ENCODE measurements around the gene ITPR3. TPM values are rescaled to one million over a fixed set of nuclear protein-coding genes. Genes with fewer than 3 reads are reported as not detected.
A peak's percentile ranks its signal among the peaks of the same experiment; 100 is the strongest.

ITPR3 gene
- total RNA-seq, 1 experiment from 2014 or later = 103 TPM

DNA sequence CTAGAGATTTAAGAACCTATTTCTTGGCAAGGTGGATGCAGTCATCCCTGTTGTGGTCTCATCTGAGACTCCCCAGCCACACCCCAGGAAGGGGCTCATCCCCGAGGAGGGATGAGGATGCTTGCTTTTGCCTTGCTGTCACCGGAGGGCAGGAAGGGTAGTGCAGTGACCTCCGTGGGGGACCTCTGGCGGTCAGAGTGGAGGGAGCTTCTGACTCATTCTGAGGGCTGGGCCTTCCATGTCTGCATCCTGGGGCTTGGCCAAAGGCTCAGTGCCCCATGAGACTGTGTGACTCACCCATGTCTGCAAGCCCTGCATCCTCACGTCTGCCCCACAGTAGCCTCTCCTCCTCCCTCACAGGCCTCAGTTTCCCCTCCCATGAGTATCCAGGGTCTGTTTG lies 51.7 kb downstream of the ITPR3 start:
- TF ChIP-seq, protein P1, sequence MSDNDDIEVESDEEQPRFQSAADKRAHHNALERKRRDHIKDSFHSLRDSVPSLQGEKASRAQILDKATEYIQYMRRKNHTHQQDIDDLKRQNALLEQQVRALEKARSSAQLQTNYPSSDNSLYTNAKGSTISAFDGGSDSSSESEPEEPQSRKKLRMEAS (IDR thresholded peaks at IDR 0.05) = no peak
- TF ChIP-seq CTCF (IDR thresholded peaks at IDR 0.05 in 2 of 3, conservative IDR thresholded peaks at IDR 0.05 in 1 of 3; ENCODE audit: borderline replicate concordance in 1 of 3, insufficient read depth in 1 of 3, low read depth in 2 of 3, low read length in 2 of 3) = 0 out of 6 replicates have a peak, but pooled peaks of 1 of the 3 experiments have one; percentile 1
- H3K9ac ChIP-seq (ENCODE audit: low read length) = no peak overlapping the region
- no TSS peak for BruUV-seq (replicated peaks)
- peaks cover 34 to 62% of the 10 kb centered on the region in 2 experiments; a peak in 3 of 4 replicates for H3K36me3 ChIP-seq (ENCODE audit: control insufficient read depth in 1 of 2, insufficient read depth in 2 of 2, low read length in 2 of 2)
- no peak overlapping the region for H3K4me3 ChIP-seq (replicated peaks in 1 of 2; ENCODE audit: low read depth in 1 of 2, low read length in 2 of 2)
- POLR2A ChIA-PET = no interaction called here
- no peaks in the 10 kb centered on the region for H3K9me2 ChIP-seq (ENCODE audit: insufficient read depth)
- no peaks in the 10 kb centered on the region for H3K27me3 ChIP-seq (ENCODE audit: insufficient read depth, low read length)
- H4K20me1 ChIP-seq (ENCODE audit: insufficient read depth) = no peaks in the 10 kb centered on the region
- CTCF ChIA-PET = no interaction called here
- intact Hi-C loops (cut with micrococcal nuclease) = no loop called here
- no peaks in the 10 kb centered on the region for H3K79me2 ChIP-seq (ENCODE audit: insufficient read depth, low read length)
- H3K27ac ChIP-seq (ENCODE audit: low read depth, low read length) = no peak overlapping the region
- RAD21 ChIA-PET (ENCODE audit: low non-redundant PET in 1 of 2, low total read pairs in 2 of 2, uncharacterized antibody in 2 of 2, unreplicated experiment in 2 of 2) = no interaction called here
- H3K4me1 ChIP-seq (ENCODE audit: control insufficient read depth in 1 of 2, insufficient read depth in 2 of 2, low read length in 2 of 2) = peaks cover 3 to 12% of the 10 kb centered on the region in 2 experiments; a peak in 1 of 4 replicates
- H3K4me2 ChIP-seq (ENCODE audit: low read length) = no peak overlapping the region
- H3K9me3 ChIP-seq (ENCODE audit: control insufficient read depth in 1 of 2, insufficient read depth in 1 of 2, low read depth in 1 of 2, low read length in 2 of 2) = no peaks in the 10 kb centered on the region
- H2AFZ ChIP-seq (ENCODE audit: low read depth, low read length, poor library complexity, severe bottlenecking) = no peak overlapping the region
- ATAC-seq (peak; percentile 33; the same call in 1 of the 2 replicates), DNase-seq (ENCODE audit: low read depth, low spot score) (no peak)

DNA sequence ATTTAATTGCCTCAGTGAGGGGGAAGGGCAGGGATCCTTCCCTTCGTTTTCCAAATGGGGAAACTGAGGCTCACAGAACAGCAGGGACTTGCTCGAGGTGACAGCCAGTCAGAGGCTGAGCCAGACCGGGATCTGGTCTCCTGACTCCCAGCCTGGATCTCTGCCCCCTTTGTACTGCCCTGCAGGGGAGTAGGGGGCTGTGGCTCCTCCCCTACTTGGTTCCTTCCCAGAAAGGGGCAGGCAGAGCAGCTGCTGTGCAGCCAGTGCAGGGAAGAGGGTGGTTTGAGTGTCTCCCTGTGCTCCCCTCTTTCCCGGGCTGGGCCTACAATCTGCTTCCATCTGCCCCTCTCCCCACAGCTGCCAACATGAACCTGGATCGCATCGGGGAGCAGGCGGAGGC lies 52.7 kb downstream of the ITPR3 start:
- H3K4me2 ChIP-seq (ENCODE audit: low read length) = no peak overlapping the region
- TF ChIP-seq SIN3A (IDR thresholded peaks at IDR 0.05; ENCODE audit: low read depth) (no peak), EZH2 (IDR thresholded peaks at IDR 0.05) (no peak), POLR2AphosphoS5 (IDR thresholded peaks at IDR 0.05; ENCODE audit: low read depth, low read length) (no peak), EGR1 (IDR thresholded peaks at IDR 0.05; ENCODE audit: low read depth) (no peak), SRF (IDR thresholded peaks at IDR 0.05; ENCODE audit: low read depth) (no peak), REST (IDR thresholded peaks at IDR 0.05; ENCODE audit: low read depth) (no peak), CBX3 (IDR thresholded peaks at IDR 0.05; ENCODE audit: low read depth) (no peak), ZFX (IDR thresholded peaks at IDR 0.05) (no peak), POLR2A (IDR thresholded peaks at IDR 0.05; ENCODE audit: borderline replicate concordance, extremely low read depth, insufficient read depth, insufficient read length) (no peak), ATF3 (IDR thresholded peaks at IDR 0.05) (no peak)
- TF ChIP-seq, protein P2, sequence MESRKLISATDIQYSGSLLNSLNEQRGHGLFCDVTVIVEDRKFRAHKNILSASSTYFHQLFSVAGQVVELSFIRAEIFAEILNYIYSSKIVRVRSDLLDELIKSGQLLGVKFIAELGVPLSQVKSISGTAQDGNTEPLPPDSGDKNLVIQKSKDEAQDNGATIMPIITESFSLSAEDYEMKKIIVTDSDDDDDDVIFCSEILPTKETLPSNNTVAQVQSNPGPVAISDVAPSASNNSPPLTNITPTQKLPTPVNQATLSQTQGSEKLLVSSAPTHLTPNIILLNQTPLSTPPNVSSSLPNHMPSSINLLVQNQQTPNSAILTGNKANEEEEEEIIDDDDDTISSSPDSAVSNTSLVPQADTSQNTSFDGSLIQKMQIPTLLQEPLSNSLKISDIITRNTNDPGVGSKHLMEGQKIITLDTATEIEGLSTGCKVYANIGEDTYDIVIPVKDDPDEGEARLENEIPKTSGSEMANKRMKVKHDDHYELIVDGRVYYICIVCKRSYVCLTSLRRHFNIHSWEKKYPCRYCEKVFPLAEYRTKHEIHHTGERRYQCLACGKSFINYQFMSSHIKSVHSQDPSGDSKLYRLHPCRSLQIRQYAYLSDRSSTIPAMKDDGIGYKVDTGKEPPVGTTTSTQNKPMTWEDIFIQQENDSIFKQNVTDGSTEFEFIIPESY (IDR thresholded peaks at IDR 0.05; ENCODE audit: extremely low read depth, insufficient replicate concordance, low read length) = no peak

More for the DNA sequence above, 52.7 kb downstream of the ITPR3 start:
- ATAC-seq (no peak), DNase-seq (ENCODE audit: low read depth, low spot score) (no peak)
- Histone ChIP-seq H2AFZ (ENCODE audit: low read depth, low read length, poor library complexity, severe bottlenecking) (no peak overlapping the region), H3K9me2 (ENCODE audit: insufficient read depth) (no peaks in the 10 kb centered on the region), H3K27me3 (ENCODE audit: insufficient read depth, low read length) (no peaks in the 10 kb centered on the region), H3K4me3 (replicated peaks in 1 of 2; ENCODE audit: low read depth in 1 of 2, low read length in 2 of 2) (no peak overlapping the region), H3K4me1 (ENCODE audit: control insufficient read depth in 1 of 2, insufficient read depth in 2 of 2, low read length in 2 of 2) (peaks cover 0 to 4% of the 10 kb centered on the region in 2 experiments; a peak in 1 of 4 replicates), H4K20me1 (ENCODE audit: insufficient read depth) (no peaks in the 10 kb centered on the region), H3K36me3 (ENCODE audit: control insufficient read depth in 1 of 2, insufficient read depth in 2 of 2, low read length in 2 of 2) (peaks cover 39 to 64% of the 10 kb centered on the region in 2 experiments; a peak in 3 of 4 replicates), H3K9ac (ENCODE audit: low read length) (no peak overlapping the region), H3K27ac (ENCODE audit: low read depth, low read length) (no peak overlapping the region), H3K79me2 (ENCODE audit: insufficient read depth, low read length) (no peaks in the 10 kb centered on the region), H3K9me3 (ENCODE audit: control insufficient read depth in 1 of 2, insufficient read depth in 1 of 2, low read depth in 1 of 2, low read length in 2 of 2) (no peaks in the 10 kb centered on the region)
- ChIA-PET POLR2A (interaction anchor here (1.3 kb wide), 1 partner anchor 15 kb away, joined by 3 read pairs; no protein-coding TSS in a partner anchor), RAD21 (ENCODE audit: low non-redundant PET in 1 of 2, low total read pairs in 2 of 2, uncharacterized antibody in 2 of 2, unreplicated experiment in 2 of 2) (no interaction called here), CTCF (no interaction called here)
- BruUV-seq (replicated peaks) = no TSS peak
- intact Hi-C loops (cut with micrococcal nuclease) = no loop called here
